HEK293 (cell line): ENCODE measurements around the gene DMWD.

Experiments
- CTCF ChIA-PET: fragments of 350-600 bp; formaldehyde crosslinking; extraction: SDS; loops from one replicate; lab custom pipeline; 2021; ENCODE audit warnings: antibody characterized with exemption; lab: Yijun Ruan, JAX
- POLR2A ChIA-PET: fragments of 300-600 bp; formaldehyde crosslinking; extraction: SDS; loops from one replicate; lab custom pipeline; 2020; ENCODE audit warnings: antibody characterized with exemption, inconsistent platforms; lab: Yijun Ruan, JAX
- H3K27ac ChIP-seq: fragments of 200-500 bp; sonication (Bioruptor generic); 2 replicates; pipeline ENCODE4 v1.5.1; 2014; ENCODE audit warnings: low read depth, low read length, control low read depth, inconsistent platforms; ENCODE audit errors: extremely low read depth
- H3K36me3 ChIP-seq, 2 experiments: fragments of 200-500 bp in 1 of 2; sonication (Bioruptor generic) in 1 of 2; 1 replicate in 1 of 2; 2 replicates in 1 of 2; pipeline ENCODE4 v1.5.1; 2014 to 2017; ENCODE audit warnings: inconsistent platforms in 2 of 2, low read length in 2 of 2; ENCODE audit not compliant: control insufficient read depth in 2 of 2, insufficient read depth in 1 of 2
- H3K4me1 ChIP-seq: fragments of 200-500 bp; sonication (Bioruptor generic); 2 replicates; pipeline ENCODE4 v1.5.1; 2014; ENCODE audit warnings: mild to moderate bottlenecking, low read length, inconsistent platforms; ENCODE audit not compliant: control insufficient read depth, insufficient read depth
- H3K4me3 ChIP-seq: 2 replicates; pipeline ENCODE4 v1.5.1; 2011; ENCODE audit warnings: low read depth, mild to moderate bottlenecking, control low read depth, low read length, moderate library complexity
- H3K9me3 ChIP-seq: fragments of 200-500 bp; sonication (Bioruptor generic); 2 replicates; pipeline ENCODE4 v1.5.1; 2014; ENCODE audit warnings: low read depth, low read length, inconsistent platforms; ENCODE audit not compliant: control insufficient read depth, insufficient read depth
- ATF2 ChIP-seq: fragments of 450-650 bp; formaldehyde crosslinking; IDR thresholded peaks from 2 replicates; pipeline ENCODE4 v1.5.1; 2016; ENCODE audit warnings: missing biosample characterization, missing genetic modification characterization, low read depth
- FEZF1 ChIP-seq: fragments of 450-650 bp; formaldehyde crosslinking; IDR thresholded peaks from 2 replicates; pipeline ENCODE4 v1.5.1; 2016; ENCODE audit warnings: missing biosample characterization, missing genetic modification characterization
- GLIS2 ChIP-seq: fragments of 450-650 bp; formaldehyde crosslinking; IDR thresholded peaks from 2 replicates; pipeline ENCODE4 v1.5.1; 2016; ENCODE audit warnings: missing biosample characterization, missing genetic modification characterization
- KLF7 ChIP-seq: fragments of 450-650 bp; formaldehyde crosslinking; IDR thresholded peaks from 2 replicates; pipeline ENCODE4 v1.5.1; 2016; ENCODE audit warnings: missing biosample characterization, missing genetic modification characterization, borderline replicate concordance
- OVOL3 ChIP-seq: fragments of 450-650 bp; formaldehyde crosslinking; IDR thresholded peaks from 2 replicates; pipeline ENCODE4 v1.5.1; 2016; ENCODE audit warnings: missing biosample characterization, missing genetic modification characterization
- PRDM1 ChIP-seq: fragments of 450-650 bp; formaldehyde crosslinking; IDR thresholded peaks from 2 replicates; pipeline ENCODE4; 2016; ENCODE audit warnings: missing biosample characterization, missing genetic modification characterization
- SP2 ChIP-seq: fragments of 450-650 bp; formaldehyde crosslinking; IDR thresholded peaks from 2 replicates; pipeline ENCODE4 v1.5.1; 2016; ENCODE audit warnings: missing biosample characterization, missing genetic modification characterization
- ZBTB10 ChIP-seq: fragments of 450-650 bp; formaldehyde crosslinking; IDR thresholded peaks from 2 replicates; pipeline ENCODE4 v1.5.1; 2016; ENCODE audit warnings: missing biosample characterization, missing genetic modification characterization
- ZBTB20 ChIP-seq: fragments of 450-650 bp; formaldehyde crosslinking; IDR thresholded peaks from 2 replicates; pipeline ENCODE4 v1.5.1; 2016; ENCODE audit warnings: missing biosample characterization, missing genetic modification characterization
- ZBTB49 ChIP-seq: fragments of 450-650 bp; formaldehyde crosslinking; IDR thresholded peaks from 2 replicates; pipeline ENCODE4 v1.5.1; 2016; ENCODE audit warnings: missing biosample characterization, missing genetic modification characterization, low read depth
- ZBTB8A ChIP-seq: fragments of 450-650 bp; formaldehyde crosslinking; IDR thresholded peaks from 2 replicates; pipeline ENCODE4 v1.5.1; 2016; ENCODE audit warnings: missing biosample characterization, missing genetic modification characterization
- ZFHX2 ChIP-seq: fragments of 450-650 bp; formaldehyde crosslinking; conservative IDR thresholded peaks from 2 replicates; pipeline ENCODE4 v1.5.1; 2016; ENCODE audit warnings: missing biosample characterization, missing genetic modification characterization
- ZIC2 ChIP-seq: fragments of 450-650 bp; formaldehyde crosslinking; IDR thresholded peaks from 2 replicates; pipeline ENCODE4 v1.5.1; 2016; ENCODE audit warnings: missing biosample characterization, missing genetic modification characterization
- ZNF121 ChIP-seq: fragments of 450-650 bp; formaldehyde crosslinking; IDR thresholded peaks from 2 replicates; pipeline ENCODE4 v1.5.1; 2016; ENCODE audit warnings: missing biosample characterization, missing genetic modification characterization
- ZNF175 ChIP-seq: fragments of 450-650 bp; formaldehyde crosslinking; IDR thresholded peaks from 2 replicates; pipeline ENCODE4 v1.5.1; 2016; ENCODE audit warnings: missing biosample characterization, missing genetic modification characterization
- ZNF18 ChIP-seq: fragments of 450-650 bp; formaldehyde crosslinking; IDR thresholded peaks from 2 replicates; pipeline ENCODE4 v1.5.1; 2016; ENCODE audit warnings: missing biosample characterization, missing genetic modification characterization
- ZNF184 ChIP-seq: fragments of 450-650 bp; IDR thresholded peaks from 2 replicates; pipeline ENCODE4 v1.5.1; 2018; ENCODE audit warnings: missing biosample characterization, mild to moderate bottlenecking, missing genetic modification characterization
- ZNF248 ChIP-seq: fragments of 450-650 bp; formaldehyde crosslinking; IDR thresholded peaks from 2 replicates; pipeline ENCODE4 v1.5.1; 2017; ENCODE audit warnings: missing biosample characterization, missing genetic modification characterization
- ZNF335 ChIP-seq: fragments of 450-650 bp; formaldehyde crosslinking; conservative IDR thresholded peaks from 2 replicates; pipeline ENCODE4 v1.5.1; 2016; ENCODE audit warnings: missing biosample characterization, missing genetic modification characterization
- ZNF354C ChIP-seq: fragments of 450-650 bp; formaldehyde crosslinking; IDR thresholded peaks from 2 replicates; pipeline ENCODE4 v1.5.1; 2016; ENCODE audit warnings: missing biosample characterization, missing genetic modification characterization, low read depth, borderline replicate concordance
- ZNF501 ChIP-seq: fragments of 450-650 bp; formaldehyde crosslinking; IDR thresholded peaks from 2 replicates; pipeline ENCODE4 v1.5.1; 2016; ENCODE audit warnings: missing biosample characterization, missing genetic modification characterization
- ZNF530 ChIP-seq: fragments of 450-650 bp; formaldehyde crosslinking; IDR thresholded peaks from 2 replicates; pipeline ENCODE4 v1.5.1; 2016; ENCODE audit warnings: low read depth, missing biosample characterization, missing genetic modification characterization
- ZNF549 ChIP-seq: fragments of 450-650 bp; IDR thresholded peaks from 2 replicates; pipeline ENCODE4 v1.5.1; 2018; ENCODE audit warnings: missing biosample characterization, missing genetic modification characterization, mild to moderate bottlenecking, inconsistent platforms, moderate library complexity
- ZNF654 ChIP-seq: fragments of 450-650 bp; formaldehyde crosslinking; IDR thresholded peaks from 2 replicates; pipeline ENCODE4 v1.5.1; 2016; ENCODE audit warnings: low read depth, missing biosample characterization, missing genetic modification characterization
- ZNF660 ChIP-seq: fragments of 450-650 bp; IDR thresholded peaks from 2 replicates; pipeline ENCODE4 v1.5.1; 2018; ENCODE audit warnings: missing biosample characterization, mild to moderate bottlenecking, missing genetic modification characterization
- ZNF707 ChIP-seq: fragments of 450-650 bp; formaldehyde crosslinking; IDR thresholded peaks from 2 replicates; pipeline ENCODE4 v1.5.1; 2016; ENCODE audit warnings: missing biosample characterization, missing genetic modification characterization
- TF ChIP-seq, protein P1 (sequence below): fragments of 450-650 bp; formaldehyde crosslinking; IDR thresholded peaks from 2 replicates; pipeline ENCODE4 v1.5.1; 2016; ENCODE audit warnings: missing biosample characterization, missing genetic modification characterization
- TF ChIP-seq, protein P2 (sequence below): fragments of 450-650 bp; formaldehyde crosslinking; IDR thresholded peaks from 2 replicates; pipeline ENCODE4 v1.5.1; 2017; ENCODE audit warnings: missing biosample characterization, missing genetic modification characterization

Gene DMWD

DNA sequence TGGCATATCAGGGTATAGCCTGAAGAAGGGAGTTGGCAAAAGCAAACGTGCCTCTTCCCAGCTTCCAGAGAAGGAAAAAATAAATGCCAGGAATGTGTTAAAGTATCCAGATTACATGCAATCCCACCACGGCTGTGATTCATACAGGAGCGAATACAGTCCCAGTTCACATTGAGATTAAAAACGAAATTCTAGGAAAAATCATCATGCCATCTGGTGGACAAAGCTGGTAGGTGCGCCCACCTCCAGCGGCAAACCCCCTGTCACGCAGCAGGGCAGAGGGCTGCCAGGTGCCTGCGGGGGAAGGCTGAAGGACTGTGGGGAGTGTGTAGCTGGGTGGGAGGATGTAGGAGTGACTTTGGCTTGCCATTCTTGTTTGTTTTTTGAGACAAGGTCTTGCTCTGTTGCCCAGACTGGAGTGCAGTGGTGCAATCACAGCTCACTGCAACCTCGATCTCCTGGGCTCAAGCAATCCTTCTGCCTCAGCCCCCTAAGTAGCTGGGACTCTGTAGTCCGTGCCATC lies 6.4 kb upstream of the DMWD start:
- POLR2A ChIA-PET = interaction anchor here (0.6 to 2.0 kb wide), 6 partner anchors 14 to 107 kb away, joined by 3 to 37 read pairs (median 4); partner anchors contain the start of genes DMPK, QPCTL, SIX5 and SNRPD2
- no peaks in the 10 kb centered on the region for H3K36me3 ChIP-seq
- no peak overlapping the region for H3K27ac ChIP-seq
- H3K9me3 ChIP-seq = no peaks in the 10 kb centered on the region
- CTCF ChIA-PET = interaction anchor here (0.6 to 8.7 kb wide), 31 partner anchors 9 to 521 kb away, joined by 3 to 80 read pairs (median 4); partner anchors contain the start of genes QPCTL, SIX5, SNRPD2 and SYMPK
- H3K4me3 ChIP-seq = no peak overlapping the region
- H3K4me1 ChIP-seq = peaks cover 2% of the 10 kb centered on the region; the same call in 1 of the 2 replicates
- TF ChIP-seq ZNF248 (no peak), KLF7 (tag by site-specific recombination) (no peak), ZNF175 (tag by site-specific recombination) (no peak), ZNF654 (tag by site-specific recombination) (peak; percentile 56), ZNF18 (tag by site-specific recombination) (0 out of 2 replicates have a peak, but pooled peaks have one; percentile 52), GLIS2 (peak; percentile 80), ZNF121 (tag by site-specific recombination) (no peak), ZNF530 (tag by site-specific recombination) (no peak), ZNF707 (tag by site-specific recombination) (no peak), FEZF1 (tag by site-specific recombination) (no peak), ZBTB10 (tag by site-specific recombination) (no peak), ZFHX2 (tag by site-specific recombination) (peak; percentile 99), ZBTB20 (peak; percentile 74; the same call in 1 of the 2 replicates), ZBTB49 (tag by site-specific recombination) (no peak), ATF2 (tag by site-specific recombination) (no peak), SP2 (tag by site-specific recombination) (0 out of 2 replicates have a peak, but pooled peaks have one; percentile 9), PRDM1 (tag by site-specific recombination) (no peak), ZNF501 (tag by site-specific recombination) (no peak), ZBTB8A (tag by site-specific recombination) (peak; percentile 61), ZNF549 (no peak), ZNF184 (tag by site-specific recombination) (no peak), OVOL3 (tag by site-specific recombination) (no peak), ZNF354C (no peak), ZIC2 (tag by site-specific recombination) (peak; percentile 85), ZNF335 (peak; percentile 75), ZNF660 (tag by site-specific recombination) (no peak)
- TF ChIP-seq, protein P1, sequence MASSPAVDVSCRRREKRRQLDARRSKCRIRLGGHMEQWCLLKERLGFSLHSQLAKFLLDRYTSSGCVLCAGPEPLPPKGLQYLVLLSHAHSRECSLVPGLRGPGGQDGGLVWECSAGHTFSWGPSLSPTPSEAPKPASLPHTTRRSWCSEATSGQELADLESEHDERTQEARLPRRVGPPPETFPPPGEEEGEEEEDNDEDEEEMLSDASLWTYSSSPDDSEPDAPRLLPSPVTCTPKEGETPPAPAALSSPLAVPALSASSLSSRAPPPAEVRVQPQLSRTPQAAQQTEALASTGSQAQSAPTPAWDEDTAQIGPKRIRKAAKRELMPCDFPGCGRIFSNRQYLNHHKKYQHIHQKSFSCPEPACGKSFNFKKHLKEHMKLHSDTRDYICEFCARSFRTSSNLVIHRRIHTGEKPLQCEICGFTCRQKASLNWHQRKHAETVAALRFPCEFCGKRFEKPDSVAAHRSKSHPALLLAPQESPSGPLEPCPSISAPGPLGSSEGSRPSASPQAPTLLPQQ = no peak
- TF ChIP-seq, protein P2, sequence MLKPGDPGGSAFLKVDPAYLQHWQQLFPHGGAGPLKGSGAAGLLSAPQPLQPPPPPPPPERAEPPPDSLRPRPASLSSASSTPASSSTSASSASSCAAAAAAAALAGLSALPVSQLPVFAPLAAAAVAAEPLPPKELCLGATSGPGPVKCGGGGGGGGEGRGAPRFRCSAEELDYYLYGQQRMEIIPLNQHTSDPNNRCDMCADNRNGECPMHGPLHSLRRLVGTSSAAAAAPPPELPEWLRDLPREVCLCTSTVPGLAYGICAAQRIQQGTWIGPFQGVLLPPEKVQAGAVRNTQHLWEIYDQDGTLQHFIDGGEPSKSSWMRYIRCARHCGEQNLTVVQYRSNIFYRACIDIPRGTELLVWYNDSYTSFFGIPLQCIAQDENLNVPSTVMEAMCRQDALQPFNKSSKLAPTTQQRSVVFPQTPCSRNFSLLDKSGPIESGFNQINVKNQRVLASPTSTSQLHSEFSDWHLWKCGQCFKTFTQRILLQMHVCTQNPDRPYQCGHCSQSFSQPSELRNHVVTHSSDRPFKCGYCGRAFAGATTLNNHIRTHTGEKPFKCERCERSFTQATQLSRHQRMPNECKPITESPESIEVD (tag by site-specific recombination) = no peak
